HG02852 (cell line): ENCODE data around the gene CNN3.

Experiments
- ATAC-seq: cut with Tn5 transposase; IDR thresholded peaks from one replicate; pipeline ENCODE4 v1.9.1; 2021; ENCODE audit warnings: mild to moderate bottlenecking, moderate library complexity; ENCODE audit not compliant: unreplicated experiment

CNN3 gene

GRCh38 chr1:94925004-94925403 is 1.9 kb downstream of the CNN3 start:
- no peak for ATAC-seq

GRCh38 chr1:94922761-94923331 is 4.1 kb downstream of the CNN3 start:
- ATAC-seq, result no peak

DNA sequence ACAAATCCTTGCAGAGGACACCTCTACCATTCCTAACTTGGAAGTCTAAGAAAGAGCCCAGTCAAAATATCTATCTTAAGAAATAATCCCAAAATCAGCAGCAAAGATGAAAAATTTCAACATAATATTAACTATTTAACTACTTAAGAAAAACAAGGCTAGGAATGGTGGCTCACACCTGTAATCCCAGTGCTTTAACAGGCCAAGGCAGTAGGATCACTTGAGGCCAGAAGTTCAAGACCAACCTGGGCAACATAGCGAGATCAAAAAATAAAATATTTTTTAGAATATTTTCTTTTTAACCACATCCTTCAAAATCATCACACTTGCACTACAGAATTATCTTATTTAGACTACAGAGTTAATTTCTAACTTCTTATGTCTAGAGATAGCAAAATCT is 4.9 kb downstream of the CNN3 start:
- no peak for ATAC-seq

GRCh38 chr1:94920061-94920460 is 6.8 kb downstream of the CNN3 start:
- no peak for ATAC-seq

DNA sequence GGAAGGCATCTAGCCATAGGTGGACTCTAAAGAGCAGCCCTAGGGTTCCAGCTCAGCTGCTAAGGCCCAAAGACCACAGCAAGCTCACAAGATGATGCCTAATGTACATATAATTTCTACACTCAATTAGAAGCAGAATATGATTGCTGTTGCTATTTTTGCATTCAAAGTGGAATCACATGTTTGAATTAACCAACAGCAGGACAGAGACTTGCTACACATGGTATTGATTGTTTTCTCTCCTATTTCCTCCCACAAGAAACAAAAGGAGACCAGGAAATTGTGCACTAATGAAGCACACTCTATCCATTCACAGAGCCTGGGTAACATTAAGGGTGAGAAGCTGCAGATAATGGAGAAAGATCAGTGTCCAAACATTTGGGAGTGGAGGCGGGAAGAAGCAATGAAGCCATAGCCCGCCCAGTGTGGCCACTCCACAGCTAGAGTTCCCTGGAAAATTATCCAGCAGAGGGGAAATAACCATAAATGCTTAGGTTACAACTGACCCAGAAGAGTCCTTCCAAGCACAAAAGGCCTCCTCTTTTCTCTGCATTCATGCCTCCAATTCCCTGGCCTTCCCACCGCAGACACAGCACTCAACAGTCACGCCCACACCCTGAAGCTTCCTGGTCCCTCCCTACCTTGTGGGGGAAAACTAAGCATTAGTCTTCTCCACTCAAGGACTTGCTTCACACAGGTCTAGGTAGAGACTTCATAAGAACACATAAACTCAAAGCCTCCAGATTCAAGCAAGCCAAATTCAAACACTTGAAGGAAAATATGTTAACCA is 7.5 kb downstream of the CNN3 start:
- ATAC-seq, result no peak

DNA sequence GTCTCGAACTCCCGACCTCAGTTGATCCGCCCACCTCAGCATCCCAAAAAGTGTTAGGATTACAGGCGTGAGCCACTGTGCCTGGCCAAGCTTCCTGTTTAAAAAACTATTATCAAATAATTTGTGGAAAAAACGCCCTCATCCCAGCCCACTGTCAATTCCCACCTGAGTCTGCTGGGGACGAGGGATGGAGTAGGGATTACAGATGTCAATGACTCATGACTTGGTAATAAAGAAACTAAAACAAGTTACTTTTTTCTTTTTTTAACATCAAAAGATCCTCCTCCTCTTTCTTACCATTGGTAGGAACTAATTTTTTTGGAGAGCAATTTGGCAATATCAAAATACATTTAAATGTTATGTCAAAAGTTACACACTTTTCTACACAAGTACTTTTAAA is 9.7 kb downstream of the CNN3 start:
- no peak for ATAC-seq

DNA sequence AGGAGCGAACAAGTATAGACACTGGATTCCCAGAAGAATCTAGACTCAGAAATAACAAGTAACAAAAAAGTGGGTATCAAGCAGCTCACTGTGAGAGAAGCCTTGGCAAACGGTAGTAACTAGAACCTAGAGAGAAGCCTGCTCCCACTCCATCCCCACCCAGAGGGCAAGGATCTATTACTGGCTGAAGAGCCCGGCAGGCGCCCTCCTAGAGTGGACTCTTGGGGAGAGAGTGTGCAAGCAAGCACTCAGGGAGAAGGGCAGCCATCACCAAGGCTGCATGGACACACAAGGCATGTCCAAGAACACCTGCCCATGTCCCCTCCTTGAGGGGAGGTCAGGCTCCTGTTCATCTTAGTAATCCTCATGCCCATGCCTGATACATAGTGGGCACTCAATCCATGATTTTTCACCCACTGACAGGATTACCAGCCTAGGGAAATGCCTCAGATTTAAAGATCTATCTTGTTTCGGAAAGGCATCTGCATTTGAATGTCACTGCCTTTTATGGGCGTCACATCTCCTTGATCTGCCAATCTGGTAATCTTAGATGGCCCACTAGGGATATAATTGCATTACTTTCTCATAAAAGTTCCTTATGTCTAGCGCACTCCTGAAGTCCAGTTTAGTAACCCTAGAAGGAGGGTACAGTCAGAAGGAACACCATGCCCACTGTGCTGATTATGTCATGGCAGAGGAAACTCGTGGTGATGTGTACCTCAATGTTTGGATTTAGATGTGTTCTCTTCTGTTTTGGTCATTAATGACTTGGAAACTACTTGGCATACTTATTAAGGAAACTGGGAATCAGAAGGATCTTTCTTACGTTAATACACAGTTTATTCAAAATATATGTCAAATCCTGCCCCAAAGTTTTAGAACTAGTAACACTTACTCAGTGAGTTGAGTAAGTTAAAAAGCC is 14.4 kb downstream of the CNN3 start:
- ATAC-seq, result no peak

- ATAC-seq, result no peak
These were observed 17.4 kb downstream of the CNN3 start for GRCh38 chr1:94909486-94909885.

DNA sequence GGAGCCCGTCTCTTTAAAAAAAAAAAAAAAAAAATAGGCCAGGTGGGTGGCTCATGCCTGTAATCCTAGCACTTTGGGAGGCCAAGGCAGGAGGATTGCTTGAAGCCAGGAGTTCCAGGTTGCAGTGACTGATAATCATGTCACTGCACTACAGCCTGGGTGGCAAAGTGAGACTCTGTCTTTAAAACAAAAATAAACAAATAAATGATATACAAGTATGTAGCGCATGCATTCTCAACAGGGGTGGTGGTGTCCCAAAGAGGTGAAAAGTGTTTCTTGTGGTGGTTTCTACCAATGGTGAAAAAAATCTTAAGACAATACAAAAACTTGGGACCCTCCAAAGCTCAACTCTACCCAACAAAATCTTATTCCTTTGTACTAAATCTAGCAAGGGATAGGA is 17.9 kb downstream of the CNN3 start:
- ATAC-seq, result no peak

GRCh38 chr1:94908190-94908589 is 18.7 kb downstream of the CNN3 start:
- ATAC-seq, result no peak

GRCh38 chr1:94907136-94907535 is 19.8 kb downstream of the CNN3 start:
- no peak for ATAC-seq

- ATAC-seq, result no peak
These were observed 20.5 kb downstream of the CNN3 start for GRCh38 chr1:94906382-94906781.

DNA sequence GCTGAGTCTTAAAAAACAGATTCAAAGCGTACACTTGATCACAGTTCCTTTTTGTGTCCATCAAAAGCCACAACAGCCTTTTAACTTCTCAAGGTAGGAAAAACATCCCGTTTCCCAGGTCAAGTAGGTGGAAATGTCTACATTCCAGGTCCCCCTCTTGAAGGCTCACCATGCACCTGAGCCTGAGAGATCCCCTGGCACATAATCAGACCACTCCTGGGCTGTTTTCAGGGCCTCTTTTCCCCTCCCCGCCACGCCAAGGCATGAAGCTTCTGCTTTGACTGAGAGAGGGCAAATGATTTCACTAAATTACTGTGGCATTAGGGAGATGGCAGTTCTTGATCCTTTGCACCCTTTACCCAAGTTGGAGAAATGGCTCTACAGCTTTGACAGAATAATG is 21.7 kb downstream of the CNN3 start:
- ATAC-seq, result no peak

GRCh38 chr1:94903280-94904009 is 23.5 kb downstream of the CNN3 start:
- no peak for ATAC-seq

GRCh38 chr1:94901841-94902240 is 25.1 kb downstream of the CNN3 start:
- ATAC-seq, result no peak

GRCh38 chr1:94899756-94900155 is 27.2 kb downstream of the CNN3 start:
- no peak for ATAC-seq

DNA sequence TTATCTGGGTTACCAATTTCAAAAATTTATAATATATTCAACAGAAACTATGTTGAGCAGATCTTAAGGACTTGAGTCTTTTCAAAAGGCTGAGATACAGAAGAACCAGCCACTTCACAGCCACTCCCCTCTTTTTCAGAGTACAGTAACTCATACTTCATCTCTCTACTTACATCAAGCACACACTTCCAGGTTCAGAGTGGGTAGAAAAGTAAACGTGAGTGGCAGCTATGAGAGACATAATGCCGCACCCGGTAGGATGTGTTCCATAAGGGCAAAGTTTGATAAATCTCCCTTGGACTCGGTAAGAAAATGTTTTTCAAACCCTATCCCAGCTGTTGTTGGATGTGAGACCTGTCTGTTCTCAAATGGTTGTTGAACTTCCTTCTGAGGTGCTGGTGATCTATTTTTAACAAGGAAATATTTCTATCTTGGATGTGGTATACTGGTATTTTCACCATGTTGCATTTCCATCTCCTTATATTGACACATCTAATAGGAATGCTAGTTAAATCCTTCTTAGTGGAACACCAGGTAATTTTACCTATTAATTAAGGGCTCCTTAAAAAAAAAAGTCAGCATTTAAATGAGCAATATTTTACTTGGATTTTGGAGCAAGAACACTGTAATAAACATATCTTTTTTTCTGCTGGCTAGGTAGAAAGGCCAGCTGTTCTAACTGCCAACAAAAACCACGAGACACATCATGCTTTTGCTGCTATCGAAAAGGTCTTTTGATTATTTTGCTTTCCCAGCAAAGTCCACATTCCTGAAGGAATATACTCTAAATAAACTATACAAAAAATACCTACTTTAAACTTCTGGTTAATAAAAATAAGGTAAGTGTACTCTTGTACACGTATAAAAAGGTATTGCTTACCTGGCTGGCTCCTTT is 28.2 kb downstream of the CNN3 start:
- ATAC-seq, result no peak

- no peak for ATAC-seq
These were observed 31.4 kb downstream of the CNN3 start for GRCh38 chr1:94895518-94895917.

DNA sequence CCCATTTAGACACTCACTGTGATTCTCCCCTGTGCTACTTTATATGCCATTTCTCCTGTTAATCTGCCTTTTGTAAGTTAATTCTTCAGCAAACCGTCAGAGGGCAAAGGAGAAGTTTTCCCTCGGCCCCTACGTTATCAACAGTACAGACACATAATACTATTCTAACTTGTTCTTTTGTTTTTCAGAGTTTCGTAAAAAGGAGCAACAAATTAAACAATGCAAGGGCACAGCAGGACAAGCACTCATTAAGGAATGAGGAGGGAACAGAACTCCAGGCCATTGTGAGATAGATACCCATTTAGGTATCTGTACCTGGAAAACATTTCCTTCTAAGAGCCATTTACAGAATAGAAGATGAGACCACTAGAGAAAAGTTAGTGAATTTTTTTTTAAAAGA is 32.3 kb downstream of the CNN3 start:
- no peak for ATAC-seq

- no peak for ATAC-seq
These were observed 34.2 kb downstream of the CNN3 start for GRCh38 chr1:94892604-94893254.
